Left ventricle myocardium superior (tissue), 1 donor: ENCODE data around the gene APEH. TPM values are rescaled to one million over a fixed set of nuclear protein-coding genes. Genes with fewer than 3 reads are reported as not detected.
"Not testable (repeated sequence)": the region's sequence is repeated elsewhere in the genome, so short reads cannot be mapped to it uniquely, and the experiment has no call there.

Experiments
- ATAC-seq: fragments of 200-7000 bp; cut with Tn5 transposase; one replicate; pipeline ENCODE4 v1.9.1; 2020; ENCODE audit warnings: mild to moderate bottlenecking, moderate library complexity
- DNase-seq: peaks from one replicate; pipeline ENCODE4 v3.0.0-alpha.2; 2020
- intact Hi-C: fragments of 100-400 bp; cut with micrococcal nuclease; formaldehyde crosslinking; loops from one replicate; pipeline ENCODE4 v1.11.0; 2022
- total RNA-seq: library from RNA; stranded (reverse); fragmentation: NEBNext Ultra II Directional; extraction: Animal tissue kit (Norgen Biotek cat#: 25700); gene quantifications from one replicate; pipeline ENCODE4 v1.2.1, GENCODE V29; 2021
- donor health status: DM: no; HTN: yes; CAD: no; lungs with severe emphysema.

The APEH gene
- total RNA-seq, 1 donor from 2014 or later, result 113 TPM

GRCh38 chr3:49685846-49686245 lies 11.7 kb downstream of the APEH start:
- ATAC-seq, intact Hi-C loops, DNase-seq: not testable (repeated sequence)

- DNase-seq, intact Hi-C loops: not testable (repeated sequence)
Observed at GRCh38 chr3:49686346-49686745, 12.2 kb downstream of the APEH start.

GRCh38 chr3:49686769-49687423 lies 12.7 kb downstream of the APEH start:
- DNase-seq (peak; percentile 67), ATAC-seq (peak; percentile 53)
- intact Hi-C loops, result not testable (repeated sequence)

More at GRCh38 chr3:49686346-49686745, 12.2 kb downstream of the APEH start:
- peak; percentile 3 for ATAC-seq

- DNase-seq, ATAC-seq, intact Hi-C loops: not testable (repeated sequence)
Observed at GRCh38 chr3:49687424-49687795, 13.3 kb downstream of the APEH start.

GRCh38 chr3:49688338-49689045 lies 14.3 kb downstream of the APEH start:
- DNase-seq, ATAC-seq, intact Hi-C loops: not testable (repeated sequence)

- ATAC-seq (peak; percentile 84), DNase-seq (peak; percentile 96)
- intact Hi-C loops, result no loop called here
Observed at GRCh38 chr3:49689046-49689907, 15.1 kb downstream of the APEH start, which contains the start of the genes MST1 and RNF123. Gene MST1 (minus strand): TSS chr3:49689474. CDS start chr3:49688691, 783 bp downstream. Gene RNF123 (plus strand): TSS chr3:49689557. CDS start chr3:49691166, 1,609 bp downstream.

GRCh38 chr3:49689908-49690624 lies 15.9 kb downstream of the APEH start:
- intact Hi-C loops, ATAC-seq, DNase-seq: not testable (repeated sequence)

- intact Hi-C loops, DNase-seq, ATAC-seq: not testable (repeated sequence)
Observed at GRCh38 chr3:49690856-49691255, 16.7 kb downstream of the APEH start.

- DNase-seq, intact Hi-C loops, ATAC-seq: not testable (repeated sequence)
Observed at GRCh38 chr3:49691481-49691880, 17.3 kb downstream of the APEH start.

GRCh38 chr3:49694409-49695070 lies 20.4 kb downstream of the APEH start:
- intact Hi-C loops, ATAC-seq, DNase-seq: not testable (repeated sequence)

- intact Hi-C loops, DNase-seq: not testable (repeated sequence)
- ATAC-seq, result peak; percentile 82
Observed at GRCh38 chr3:49695350-49696015, 21.3 kb downstream of the APEH start.

GRCh38 chr3:49699281-49699979 lies 25.3 kb downstream of the APEH start:
- DNase-seq (no peak), ATAC-seq (peak; percentile 11)
- intact Hi-C loops, result no loop called here

GRCh38 chr3:49700014-49700413 lies 25.9 kb downstream of the APEH start:
- DNase-seq, result no peak
- no peak for ATAC-seq
- intact Hi-C loops, result no loop called here

- ATAC-seq, result no peak
Observed at GRCh38 chr3:49700453-49701128, 26.4 kb downstream of the APEH start.

GRCh38 chr3:49701388-49702077 lies 27.4 kb downstream of the APEH start:
- DNase-seq, result no peak
- intact Hi-C loops, result no loop called here
- no peak for ATAC-seq

More at GRCh38 chr3:49700453-49701128, 26.4 kb downstream of the APEH start:
- DNase-seq, result no peak
- intact Hi-C loops, result no loop called here

- intact Hi-C loops, result no loop called here
- ATAC-seq, result no peak
- no peak for DNase-seq
Observed at GRCh38 chr3:49702672-49703071, 28.5 kb downstream of the APEH start.
